Heart right ventricle (tissue), 16 donors: ENCODE data around the gene OR2C1. TPM values are rescaled to one million over a fixed set of nuclear protein-coding genes. Genes with fewer than 3 reads are reported as not detected.

Source experiments
- ATAC-seq, 8 donors: fragments of 200-7000 bp; cut with Tn5 transposase; one replicate each; pipeline ENCODE4 v1.9.1; 2020; ENCODE audit warnings: mild to moderate bottlenecking in 8 of 8, moderate library complexity in 8 of 8, moderate number of reproducible peaks in 1 of 8
- DNase-seq, 2 donors: peaks; one replicate each; pipeline ENCODE4 v3.0.0-alpha.2; 2020
- H3K27ac ChIP-seq, 10 donors: fragments of 200-600 bp; sonication (generic) in 2 of 10; one replicate each; pipeline versions ENCODE4 v1.5.0 to v1.8.0; 2020 to 2022; ENCODE audit warnings: mild to moderate bottlenecking in 3 of 10
- H3K27me3 ChIP-seq, 7 donors: fragments of 200-600 bp; one replicate each; pipeline ENCODE4 v1.8.0; 2021 to 2022; ENCODE audit warnings: mild to moderate bottlenecking in 2 of 7
- H3K36me3 ChIP-seq, 9 donors: fragments of 200-600 bp; sonication (generic) in 1 of 9; one replicate each; pipeline versions ENCODE4 v1.5.0 to v1.8.0; 2020 to 2022; ENCODE audit warnings: mild to moderate bottlenecking in 2 of 9
- H3K4me1 ChIP-seq, 9 donors: fragments of 200-600 bp; sonication (generic) in 1 of 9; one replicate each; pipeline versions ENCODE4 v1.5.0 to v1.8.0; 2020 to 2022; ENCODE audit warnings: mild to moderate bottlenecking in 4 of 9
- H3K4me3 ChIP-seq, 10 donors: fragments of 200-600 bp; sonication (generic) in 2 of 10; one replicate each; pipeline versions ENCODE4 v1.5.0 to v1.8.0; 2020 to 2022; ENCODE audit warnings: mild to moderate bottlenecking in 7 of 10, moderate library complexity in 2 of 10
- H3K9me3 ChIP-seq, 11 donors: fragments of 200-600 bp in 10 of 11; sonication (generic) in 2 of 11; one replicate each; pipeline versions ENCODE4 v1.5.0 to v1.8.0; 2013 to 2022; ENCODE audit warnings: mild to moderate bottlenecking in 2 of 11, control low read depth in 1 of 11, moderate library complexity in 1 of 11
- CTCF ChIP-seq, 9 donors: fragments of 200-600 bp; sonication (generic) in 2 of 9; IDR thresholded peaks; one replicate each; pipeline versions ENCODE4 v1.5.0 to v1.8.0; 2021 to 2022; ENCODE audit warnings: antibody characterized with exemption in 9 of 9, mild to moderate bottlenecking in 5 of 9, moderate library complexity in 1 of 9
- WGBS, 2 donors: extraction: QIAGEN DNeasy Blood & Tissue Kit; methylation state at CpG; one replicate each; pipeline ENCODE4 v1.1.7; 2013; ENCODE audit warnings: inconsistent platforms in 1 of 2; 5-methylcytosine and 5-hydroxymethylcytosine counted together
- intact Hi-C, 10 donors: fragments of 100-400 bp; cut with DNase I; formaldehyde crosslinking; loops; one replicate each; pipeline versions ENCODE4 v1.11.1 to v1.14.2; 2022
- polyA plus RNA-seq, 2 donors: library from polyadenylated mRNA; stranded (reverse); fragments of 200-250 nt; gene quantifications; one replicate each; pipeline ENCODE4 v1.2.3, GENCODE V29; 2013
- total RNA-seq, 10 donors: library from RNA; stranded (reverse); fragmentation: NEBNext Ultra II Directional in 3 of 10; extraction: Animal tissue kit (Norgen Biotek cat#: 25700) in 3 of 10; gene quantifications; one replicate each; pipeline versions ENCODE4 v1.2.1 to v1.2.4, GENCODE V29; 2021 to 2023
- donor health status: Arrhythmogenic right ventricular cardiomyopathy.
- donor health status: ischemic (EF 13 %, LVEDD 7.1; RV severe dilation, severe dysfunction).
- donor health status: healthy with polysubstance abuse.
- donor health status: DM: no; HTN: yes; CAD: no.
- donor health status: DM: no; HTN: no; CAD: no.
- donor health status: ischemic (EF 25% LVEDD 6.9; RV normal size, moderate dysfunction).
- donor health status: ischemic (EF 25% LVEDD 5.7; RV mildly dilated, moderate dysfunction).
- donor health status: healthy.
- donor health status: DM: yes; HTN: yes; CAD: no.
- donor health status: Ischemic cardiomyopathy.
- donor health status: ischemic (EF 35%, LVEDD 5.7; RV mildly dilated, moderate dysfunction).
- donor health status: nonischemic (EF 11% LVEDD 7.7; RV severe dilation, severe dysfunction).
- donor health status: DM: yes; HTN: yes; CAD: no.
- donor health status: PGD.
- donor health status: ischemic (EF 29% LVEDD 5.4; RV normal size, mild dysfunction).
- donor health status: nonischemic (EF 23%, LVEDD 6.1; RV moderate dilation, normal function).

Gene OR2C1
- total and polyA plus RNA-seq, 12 donors: 0.01 to 0.22 (median 0.15) TPM; not detected in 9

- Histone ChIP-seq H3K9me3 (peaks cover 5 to 97% (median 59%) of the 10 kb centered on the region in 11 donors), H3K36me3 (peaks cover 10 to 35% (median 20%) of the 10 kb centered on the region in 9 donors), H3K27ac (no peak overlapping the region), H3K4me1 (no peaks in the 10 kb centered on the region), H3K27me3 (no peaks in the 10 kb centered on the region), H3K4me3 (no peak overlapping the region)
- DNase-seq (no peak), ATAC-seq (no peak)
- no peak for TF ChIP-seq CTCF (IDR thresholded peaks at IDR 0.05)
- intact Hi-C loops: no loop called here
- 69% methylated on average over 2 of the region's 2 CpGs for WGBS, 2 donors
Observed at GRCh38 chr16:3321816-3322215, 33.9 kb upstream of the OR2C1 start.

- ATAC-seq (no peak), DNase-seq (no peak)
- WGBS, 2 donors: 77 to 81% methylated on average over 4 of the region's 4 CpGs
- intact Hi-C loops: no loop called here
- no peak overlapping the region for H3K27ac ChIP-seq
- no peaks in the 10 kb centered on the region for H3K36me3 ChIP-seq
- no peaks in the 10 kb centered on the region for H3K27me3 ChIP-seq
- TF ChIP-seq CTCF (IDR thresholded peaks at IDR 0.05): no peak
- no peak overlapping the region for H3K4me3 ChIP-seq
- H3K9me3 ChIP-seq: peaks cover 0 to 70% (median 3%) of the 10 kb centered on the region in 11 donors
- H3K4me1 ChIP-seq: no peaks in the 10 kb centered on the region
Observed at GRCh38 chr16:3327514-3327913, 28.2 kb upstream of the OR2C1 start.

GRCh38 chr16:3328104-3328503 is 27.6 kb upstream of the OR2C1 start:
- H3K4me1 ChIP-seq: no peaks in the 10 kb centered on the region
- no peaks in the 10 kb centered on the region for H3K36me3 ChIP-seq
- no peak overlapping the region for H3K27ac ChIP-seq
- intact Hi-C loops: no loop called here
- WGBS, 2 donors: 46 to 55% methylated on average over 3 of the region's 3 CpGs
- DNase-seq (no peak), ATAC-seq (no peak)
- no peak for TF ChIP-seq CTCF (IDR thresholded peaks at IDR 0.05)
- H3K27me3 ChIP-seq: no peaks in the 10 kb centered on the region
- peaks cover 0 to 68% (median 0%) of the 10 kb centered on the region in 11 donors for H3K9me3 ChIP-seq
- no peak overlapping the region for H3K4me3 ChIP-seq

GRCh38 chr16:3328643-3329042 is 27.0 kb upstream of the OR2C1 start:
- H3K4me3 ChIP-seq: no peak overlapping the region
- no peaks in the 10 kb centered on the region for H3K4me1 ChIP-seq
- ATAC-seq: no peak
- 50 to 65% methylated on average over 2 of the region's 2 CpGs for WGBS, 2 donors
- H3K27ac ChIP-seq: no peak overlapping the region
- no peaks in the 10 kb centered on the region for H3K27me3 ChIP-seq
- no peaks in the 10 kb centered on the region for H3K36me3 ChIP-seq
- TF ChIP-seq CTCF (IDR thresholded peaks at IDR 0.05): no peak
- H3K9me3 ChIP-seq: peaks cover 0 to 68% (median 3%) of the 10 kb centered on the region in 11 donors
- no peak for DNase-seq
- intact Hi-C loops: no loop called here
